Spleen (tissue), 3 donors: ENCODE data around the gene IQSEC1.

Experiments
- POLR2A ChIP-seq, 3 donors: fragments of 450-650 bp; IDR thresholded peaks; one replicate each; pipeline ENCODE4 v1.5.1; 2017; ENCODE audit warnings: antibody characterized with exemption in 3 of 3, mild to moderate bottlenecking in 1 of 3
- POLR2AphosphoS5 ChIP-seq, 3 donors: sonication (generic); formaldehyde crosslinking; IDR thresholded peaks; one replicate each; pipeline ENCODE4 v1.5.1; 2017; ENCODE audit warnings: antibody characterized with exemption in 3 of 3

DNA sequence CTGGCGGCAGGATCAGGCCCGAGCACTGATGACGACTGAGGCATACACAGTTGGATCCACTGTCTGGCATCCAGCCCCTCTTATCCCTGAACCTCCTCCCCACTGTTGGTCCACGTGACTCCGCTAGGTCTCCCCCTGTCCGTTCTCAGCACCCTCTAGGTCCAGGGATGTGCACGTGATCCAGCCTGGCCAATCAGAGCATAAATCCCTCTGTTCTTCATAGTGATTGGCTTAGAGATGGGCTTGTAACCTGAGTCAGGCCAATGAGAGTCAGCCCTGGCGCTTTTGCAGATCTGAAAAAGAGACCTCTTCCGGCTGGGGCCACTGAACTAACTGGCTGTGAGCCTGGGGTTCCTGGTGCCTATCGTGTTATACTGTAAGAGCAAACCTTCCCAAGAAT is 20.5 kb upstream of the IQSEC1 start:
- TF ChIP-seq POLR2AphosphoS5 (IDR thresholded peaks at IDR 0.05) (no peak), POLR2A (IDR thresholded peaks at IDR 0.05) (no peak)
